Neural progenitor cell (in vitro differentiated cells): Measurements from ENCODE around the gene CXorf65. TPM values are rescaled to one million over a fixed set of nuclear protein-coding genes. Genes with fewer than 3 reads are reported as not detected.

Experiments
- DNase-seq: peaks from one replicate; pipeline ENCODE4 v3.0.0-alpha.2; 2016; ENCODE audit warnings: low spot score
- H2AFZ ChIP-seq: fragments of 200-600 bp; sonication (generic); replicated peaks from 2 replicates; pipeline ENCODE4 v1.6.1; 2016; ENCODE audit warnings: antibody characterized with exemption
- H3F3A ChIP-seq: fragments of 200-600 bp; sonication (generic); 2 replicates; pipeline ENCODE4 v1.6.1; 2016; ENCODE audit warnings: antibody characterized with exemption, low read depth
- H3K27ac ChIP-seq: fragments of 200-600 bp; sonication (generic); 2 replicates; pipeline ENCODE4 v1.5.1; 2016; ENCODE audit warnings: mild to moderate bottlenecking
- H3K27me3 ChIP-seq: fragments of 200-600 bp; sonication (generic); 2 replicates; pipeline ENCODE4 v1.6.1; 2016; ENCODE audit warnings: mild to moderate bottlenecking, moderate library complexity
- H3K36me3 ChIP-seq: fragments of 200-600 bp; sonication (generic); 2 replicates; pipeline ENCODE4 v1.5.1; 2016
- H3K4me1 ChIP-seq: fragments of 200-600 bp; sonication (generic); 2 replicates; pipeline ENCODE4 v1.6.1; 2016; ENCODE audit warnings: mixed run types
- H3K4me2 ChIP-seq: fragments of 200-600 bp; sonication (generic); 2 replicates; pipeline ENCODE4 v1.6.1; 2016
- H3K4me3 ChIP-seq: fragments of 200-600 bp; sonication (generic); 2 replicates; pipeline ENCODE4 v1.5.1; 2016
- H3K79me2 ChIP-seq: fragments of 200-600 bp; sonication (generic); 2 replicates; pipeline ENCODE4 v1.6.1; 2016; ENCODE audit warnings: low read depth
- H3K9ac ChIP-seq: fragments of 200-600 bp; sonication (generic); 2 replicates; pipeline ENCODE4 v1.6.1; 2016
- H3K9me3 ChIP-seq: fragments of 200-600 bp; sonication (generic); 2 replicates; pipeline ENCODE4 v1.5.1; 2016; ENCODE audit warnings: low read depth
- H4K20me1 ChIP-seq: fragments of 200-600 bp; sonication (generic); 2 replicates; pipeline ENCODE4 v1.6.1; 2016; ENCODE audit warnings: low read depth
- H3K27ac Mint-ChIP-seq: 3 replicates; pipeline ENCODE4 v1.8.0; 2021; ENCODE audit warnings: mixed read lengths
- H3K27me3 Mint-ChIP-seq: 2 replicates; pipeline ENCODE4 v1.8.0; 2022; ENCODE audit warnings: low read depth, mild to moderate bottlenecking, inconsistent platforms, moderate library complexity, mixed read lengths; ENCODE audit not compliant: insufficient read depth
- H3K36me3 Mint-ChIP-seq: 3 replicates; pipeline ENCODE4 v1.8.0; 2021; ENCODE audit warnings: mixed read lengths
- H3K4me1 Mint-ChIP-seq: 3 replicates; pipeline ENCODE4 v1.8.0; 2021; ENCODE audit warnings: mixed read lengths
- H3K4me3 Mint-ChIP-seq: 3 replicates; pipeline ENCODE4 v1.8.0; 2021; ENCODE audit warnings: mild to moderate bottlenecking, moderate library complexity, mixed read lengths
- H3K9me3 Mint-ChIP-seq: 3 replicates; pipeline ENCODE4 v1.8.0; 2020; ENCODE audit warnings: mixed read lengths
- EZH2 ChIP-seq: fragments of 200-600 bp; sonication (generic); IDR thresholded peaks from 2 replicates; pipeline ENCODE4 v1.6.1; 2017; ENCODE audit warnings: antibody characterized with exemption, mild to moderate bottlenecking, moderate library complexity
- EZH2phosphoT487 ChIP-seq: fragments of 200-600 bp; sonication (generic); IDR thresholded peaks from 2 replicates; pipeline ENCODE4 v1.6.1; 2017; ENCODE audit warnings: antibody characterized with exemption
- total RNA-seq: library from RNA; depleted of rRNA; stranded (reverse); fragments of >200 nt; gene quantifications from 2 replicates; pipeline ENCODE4 v1.2.3, GENCODE V29; 2015; ENCODE audit warnings: low replicate concordance
- TF ChIP-seq, protein P1 (sequence below): fragments of 200-600 bp; sonication (generic); IDR thresholded peaks from 2 replicates; pipeline ENCODE4 v1.5.1; 2017; ENCODE audit warnings: antibody characterized with exemption, mild to moderate bottlenecking

CXorf65 gene
- total RNA-seq, 1 donor from 2014 or later: not detected

DNA sequence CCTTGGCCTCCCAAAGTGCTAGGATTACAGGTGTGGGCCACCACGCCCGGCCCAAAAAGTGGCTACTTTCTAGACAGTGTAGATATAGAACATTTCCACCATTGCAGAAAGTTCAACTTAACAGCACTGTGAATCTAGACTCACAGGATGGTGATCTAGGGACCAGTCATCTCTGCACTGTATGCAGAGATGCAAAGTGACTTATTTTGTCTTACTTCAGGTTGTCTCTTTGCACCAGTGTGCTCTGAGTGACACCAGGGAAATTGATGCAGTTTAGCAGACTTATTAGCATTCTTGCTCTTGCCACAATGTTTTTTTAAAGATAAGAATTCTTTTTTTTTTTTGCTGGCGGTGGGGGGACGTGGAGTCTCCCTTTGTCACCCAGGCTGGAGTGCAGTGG, 23.7 kb downstream of the CXorf65 start:
- H3K4me1 Mint-ChIP-seq: no peaks in the 10 kb centered on the region
- no peak overlapping the region for H3K4me3 Mint-ChIP-seq
- no peak overlapping the region for H3K4me2 ChIP-seq
- H3K79me2 ChIP-seq: no peaks in the 10 kb centered on the region
- no peaks in the 10 kb centered on the region for H3K4me1 ChIP-seq
- H3K36me3 Mint-ChIP-seq: no peaks in the 10 kb centered on the region
- H3K36me3 ChIP-seq: no peaks in the 10 kb centered on the region
- H3F3A ChIP-seq: no peaks in the 10 kb centered on the region
- no peak for DNase-seq
- no peak overlapping the region for H3K27ac ChIP-seq
- no peak overlapping the region for H3K9ac ChIP-seq
- H3K27me3 Mint-ChIP-seq: no peaks in the 10 kb centered on the region
- H3K9me3 ChIP-seq: no peaks in the 10 kb centered on the region
- no peaks in the 10 kb centered on the region for H3K27me3 ChIP-seq
- H3K4me3 ChIP-seq: no peak overlapping the region
- TF ChIP-seq EZH2 (no peak), EZH2phosphoT487 (no peak)
- TF ChIP-seq, protein P1, sequence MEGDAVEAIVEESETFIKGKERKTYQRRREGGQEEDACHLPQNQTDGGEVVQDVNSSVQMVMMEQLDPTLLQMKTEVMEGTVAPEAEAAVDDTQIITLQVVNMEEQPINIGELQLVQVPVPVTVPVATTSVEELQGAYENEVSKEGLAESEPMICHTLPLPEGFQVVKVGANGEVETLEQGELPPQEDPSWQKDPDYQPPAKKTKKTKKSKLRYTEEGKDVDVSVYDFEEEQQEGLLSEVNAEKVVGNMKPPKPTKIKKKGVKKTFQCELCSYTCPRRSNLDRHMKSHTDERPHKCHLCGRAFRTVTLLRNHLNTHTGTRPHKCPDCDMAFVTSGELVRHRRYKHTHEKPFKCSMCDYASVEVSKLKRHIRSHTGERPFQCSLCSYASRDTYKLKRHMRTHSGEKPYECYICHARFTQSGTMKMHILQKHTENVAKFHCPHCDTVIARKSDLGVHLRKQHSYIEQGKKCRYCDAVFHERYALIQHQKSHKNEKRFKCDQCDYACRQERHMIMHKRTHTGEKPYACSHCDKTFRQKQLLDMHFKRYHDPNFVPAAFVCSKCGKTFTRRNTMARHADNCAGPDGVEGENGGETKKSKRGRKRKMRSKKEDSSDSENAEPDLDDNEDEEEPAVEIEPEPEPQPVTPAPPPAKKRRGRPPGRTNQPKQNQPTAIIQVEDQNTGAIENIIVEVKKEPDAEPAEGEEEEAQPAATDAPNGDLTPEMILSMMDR: no peak
- no peak overlapping the region for H2AFZ ChIP-seq
- H3K27ac Mint-ChIP-seq: no peak overlapping the region
- H3K9me3 Mint-ChIP-seq: no peaks in the 10 kb centered on the region
- no peaks in the 10 kb centered on the region for H4K20me1 ChIP-seq

DNA sequence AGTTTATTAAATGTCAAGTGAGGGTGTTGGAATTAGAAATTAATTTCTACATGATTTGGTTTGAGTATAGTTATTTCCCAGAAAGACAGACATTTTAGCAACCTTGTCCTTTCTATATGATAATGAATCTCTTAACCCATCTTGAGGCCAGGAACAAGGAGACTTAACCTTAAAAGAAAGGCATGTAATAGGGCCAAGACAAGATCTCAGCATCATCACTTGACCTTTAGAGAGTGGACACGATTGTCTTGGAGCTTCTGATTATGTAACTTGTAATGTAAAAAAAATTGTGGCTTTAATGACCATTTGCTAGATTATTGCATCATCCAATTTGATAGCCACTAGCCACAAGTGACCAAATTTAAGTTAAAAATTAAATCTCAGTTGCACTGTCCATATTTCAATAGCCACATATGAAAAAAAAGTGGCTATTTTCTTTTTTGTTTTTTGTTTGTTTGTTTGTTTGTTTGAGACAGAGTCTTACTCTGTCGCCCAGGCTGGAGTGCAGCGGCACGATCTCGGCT, 24.4 kb downstream of the CXorf65 start:
- H3K9ac ChIP-seq: no peak overlapping the region
- no peaks in the 10 kb centered on the region for H3K79me2 ChIP-seq
- H3K9me3 Mint-ChIP-seq: no peaks in the 10 kb centered on the region
- TF ChIP-seq EZH2 (no peak), EZH2phosphoT487 (no peak)
- TF ChIP-seq, protein P1: no peak
- no peaks in the 10 kb centered on the region for H3K36me3 ChIP-seq
- no peaks in the 10 kb centered on the region for H3K9me3 ChIP-seq
- H3K4me1 Mint-ChIP-seq: no peaks in the 10 kb centered on the region
- H3K27me3 Mint-ChIP-seq: no peaks in the 10 kb centered on the region
- H3K4me1 ChIP-seq: no peaks in the 10 kb centered on the region
- H3K36me3 Mint-ChIP-seq: no peaks in the 10 kb centered on the region
- H2AFZ ChIP-seq: no peak overlapping the region
- H3K27me3 ChIP-seq: no peaks in the 10 kb centered on the region
- no peak overlapping the region for H3K4me3 Mint-ChIP-seq
- H3K4me2 ChIP-seq: no peak overlapping the region
- no peaks in the 10 kb centered on the region for H3F3A ChIP-seq
- H3K4me3 ChIP-seq: no peak overlapping the region
- no peak for DNase-seq
- no peaks in the 10 kb centered on the region for H4K20me1 ChIP-seq
- H3K27ac Mint-ChIP-seq: no peak overlapping the region
- no peak overlapping the region for H3K27ac ChIP-seq

DNA sequence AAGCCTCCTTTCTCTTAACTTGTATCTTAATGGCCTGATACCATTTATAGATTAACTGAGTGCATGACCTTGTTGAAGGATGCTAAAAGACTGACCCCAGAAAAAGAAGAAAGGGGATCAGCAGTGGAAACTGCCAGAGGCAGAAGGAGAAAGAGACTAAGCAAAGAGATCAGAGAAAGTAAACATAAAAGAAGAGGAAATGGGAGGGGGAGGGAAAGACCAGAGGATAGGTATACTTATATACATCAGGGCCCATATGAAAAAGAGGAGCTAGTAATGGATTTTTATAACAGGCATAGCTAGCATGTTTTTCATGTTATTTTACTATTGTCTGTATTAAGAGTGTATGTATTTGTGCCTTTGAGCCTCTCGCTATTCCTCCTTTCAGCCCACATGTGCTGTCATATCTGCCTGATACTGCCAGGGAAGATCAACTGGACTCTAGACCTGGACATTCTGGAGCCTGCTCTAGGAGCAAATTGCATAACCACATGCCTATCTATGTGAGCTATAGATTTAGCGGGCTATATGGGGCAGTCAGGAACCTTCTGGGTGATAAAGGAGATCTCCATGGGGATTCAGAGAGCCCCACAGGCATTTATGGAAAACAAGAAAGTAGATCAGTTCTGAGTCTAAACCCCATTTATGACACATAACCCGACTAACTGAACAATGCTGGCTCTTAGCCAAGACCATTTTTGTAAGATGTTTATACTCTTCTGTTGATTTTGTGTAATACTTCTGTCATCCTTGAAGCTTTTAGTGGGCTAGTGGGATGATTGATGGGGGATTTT, 25.0 kb downstream of the CXorf65 start:
- no peaks in the 10 kb centered on the region for H3K27me3 ChIP-seq
- H3K27me3 Mint-ChIP-seq: no peaks in the 10 kb centered on the region
- no peak overlapping the region for H2AFZ ChIP-seq
- H4K20me1 ChIP-seq: no peaks in the 10 kb centered on the region
- no peak for DNase-seq
- no peak overlapping the region for H3K4me3 ChIP-seq
- H3K36me3 Mint-ChIP-seq: no peaks in the 10 kb centered on the region
- H3K9ac ChIP-seq: no peak overlapping the region
- no peaks in the 10 kb centered on the region for H3K9me3 Mint-ChIP-seq
- no peak overlapping the region for H3K27ac Mint-ChIP-seq
- no peaks in the 10 kb centered on the region for H3F3A ChIP-seq
- H3K4me3 Mint-ChIP-seq: no peak overlapping the region
- no peak overlapping the region for H3K4me2 ChIP-seq
- H3K27ac ChIP-seq: no peak overlapping the region
- H3K9me3 ChIP-seq: no peaks in the 10 kb centered on the region
- H3K4me1 Mint-ChIP-seq: no peaks in the 10 kb centered on the region
- H3K36me3 ChIP-seq: no peaks in the 10 kb centered on the region
- no peaks in the 10 kb centered on the region for H3K79me2 ChIP-seq
- TF ChIP-seq, protein P1: no peak
- no peak for TF ChIP-seq EZH2
- no peak for TF ChIP-seq EZH2phosphoT487
- H3K4me1 ChIP-seq: no peaks in the 10 kb centered on the region
